BLaER1 (cell line): ENCODE results near the gene ADAT2.
A peak's percentile ranks its signal among the peaks of the same experiment; 100 is the strongest.

Experiments used
- H3K27ac ChIP-seq: shearing (Covaris generic); formaldehyde crosslinking; 2 replicates; pipeline ENCODE4 v1.8.1; 2022
- H3K27me3 ChIP-seq: shearing (Covaris generic); formaldehyde crosslinking; 2 replicates; pipeline ENCODE4 v1.8.1; 2022
- H3K36me3 ChIP-seq: shearing (Covaris generic); formaldehyde crosslinking; 2 replicates; pipeline ENCODE4 v1.8.1; 2022
- H3K4me1 ChIP-seq: shearing (Covaris generic); formaldehyde crosslinking; 2 replicates; pipeline ENCODE4 v1.8.1; 2022
- H3K4me2 ChIP-seq: shearing (Covaris generic); formaldehyde crosslinking; 2 replicates; pipeline ENCODE4 v1.8.1; 2022
- H3K4me3 ChIP-seq: shearing (Covaris generic); formaldehyde crosslinking; 2 replicates; pipeline ENCODE4 v1.8.1; 2022
- H3K9ac ChIP-seq: shearing (Covaris generic); formaldehyde crosslinking; 2 replicates; pipeline ENCODE4 v1.8.1; 2022
- H3K9me3 ChIP-seq: shearing (Covaris generic); formaldehyde crosslinking; 2 replicates; pipeline ENCODE4 v1.8.1; 2022
- H4K20me1 ChIP-seq: shearing (Covaris generic); formaldehyde crosslinking; 2 replicates; pipeline ENCODE4 v1.8.1; 2022
- Cebpa-rat ChIP-seq: shearing (Covaris generic); IDR thresholded peaks from 2 replicates; pipeline ENCODE4 v1.8.1; 2022

The ADAT2 gene

GRCh38 chr6:143408787-143409162, 41.7 kb downstream of the ADAT2 start:
- H3K9me3 ChIP-seq = no peaks in the 10 kb centered on the region

DNA sequence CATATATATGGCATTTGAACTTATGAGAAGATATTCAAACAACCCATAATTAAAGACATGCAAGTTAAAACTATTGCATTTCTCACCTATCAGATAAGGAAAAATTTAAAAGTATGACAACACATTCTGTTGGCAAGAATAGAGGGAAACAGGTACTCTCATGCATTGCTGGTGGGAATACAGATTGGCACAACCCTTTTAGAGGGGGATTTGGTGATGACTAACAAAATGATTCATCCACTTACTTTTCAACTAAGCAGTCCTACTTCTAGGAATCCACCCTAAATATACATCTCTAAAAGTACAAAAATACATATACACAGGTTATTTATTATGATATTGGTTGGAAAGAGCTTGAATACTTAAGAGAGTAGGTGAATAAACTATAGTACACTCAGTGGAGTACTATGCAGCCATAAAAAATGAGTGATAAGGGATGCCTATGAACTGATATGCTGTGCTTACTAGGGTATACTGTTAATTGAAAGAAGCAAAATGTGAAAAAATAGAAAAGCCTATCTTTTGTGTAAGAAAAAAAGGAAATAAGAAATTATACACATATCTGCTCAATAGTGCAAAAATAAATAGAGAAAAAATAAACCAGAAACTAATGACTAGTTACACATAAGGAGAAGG, 42.2 kb downstream of the ADAT2 start:
- Histone ChIP-seq H3K4me1 (no peaks in the 10 kb centered on the region), H4K20me1 (no peaks in the 10 kb centered on the region), H3K9me3 (no peaks in the 10 kb centered on the region), H3K9ac (no peak overlapping the region), H3K36me3 (no peaks in the 10 kb centered on the region), H3K4me2 (no peak overlapping the region), H3K27me3 (no peaks in the 10 kb centered on the region), H3K4me3 (no peak overlapping the region), H3K27ac (no peak overlapping the region)
- TF ChIP-seq Cebpa-rat = no peak

More at GRCh38 chr6:143408787-143409162, 41.7 kb downstream of the ADAT2 start:
- no peak overlapping the region for H3K4me3 ChIP-seq
- no peak overlapping the region for H3K4me2 ChIP-seq
- H3K36me3 ChIP-seq = no peaks in the 10 kb centered on the region
- H3K4me1 ChIP-seq = no peaks in the 10 kb centered on the region
- no peak overlapping the region for H3K9ac ChIP-seq
- no peak for TF ChIP-seq Cebpa-rat
- no peak overlapping the region for H3K27ac ChIP-seq
- H3K27me3 ChIP-seq = no peaks in the 10 kb centered on the region
- no peaks in the 10 kb centered on the region for H4K20me1 ChIP-seq

- Histone ChIP-seq H3K27ac (no peak overlapping the region), H4K20me1 (no peaks in the 10 kb centered on the region), H3K4me1 (peaks cover 3% of the 10 kb centered on the region), H3K4me2 (no peak overlapping the region), H3K9ac (no peak overlapping the region), H3K9me3 (no peaks in the 10 kb centered on the region), H3K36me3 (no peaks in the 10 kb centered on the region), H3K27me3 (no peaks in the 10 kb centered on the region), H3K4me3 (no peak overlapping the region)
- TF ChIP-seq Cebpa-rat = no peak
Observed at GRCh38 chr6:143406673-143407072, 43.8 kb downstream of the ADAT2 start.

GRCh38 chr6:143405373-143406154, 44.9 kb downstream of the ADAT2 start:
- Histone ChIP-seq H3K27me3 (no peaks in the 10 kb centered on the region), H3K9ac (no peak overlapping the region), H4K20me1 (no peaks in the 10 kb centered on the region), H3K36me3 (no peaks in the 10 kb centered on the region), H3K4me1 (peaks cover 14% of the 10 kb centered on the region), H3K9me3 (no peaks in the 10 kb centered on the region), H3K27ac (no peak overlapping the region), H3K4me2 (no peak overlapping the region), H3K4me3 (no peak overlapping the region)
- no peak for TF ChIP-seq Cebpa-rat

GRCh38 chr6:143402721-143403336, 47.7 kb downstream of the ADAT2 start:
- H3K27ac ChIP-seq = no peak overlapping the region
- no peak overlapping the region for H3K4me3 ChIP-seq
- no peaks in the 10 kb centered on the region for H3K27me3 ChIP-seq
- TF ChIP-seq Cebpa-rat = no peak
- no peaks in the 10 kb centered on the region for H3K9me3 ChIP-seq
- no peak overlapping the region for H3K9ac ChIP-seq
- H3K36me3 ChIP-seq = no peaks in the 10 kb centered on the region
- H3K4me1 ChIP-seq = peaks cover 17% of the 10 kb centered on the region
- no peak overlapping the region for H3K4me2 ChIP-seq
- no peaks in the 10 kb centered on the region for H4K20me1 ChIP-seq

- H3K27ac ChIP-seq = no peak overlapping the region
- peaks cover 17% of the 10 kb centered on the region for H3K4me1 ChIP-seq
- H3K4me2 ChIP-seq = peak overlapping the region; percentile 52; the same call in 1 of the 2 replicates
Observed at GRCh38 chr6:143401636-143402370, 48.7 kb downstream of the ADAT2 start.

GRCh38 chr6:143401068-143401446, 49.4 kb downstream of the ADAT2 start:
- Histone ChIP-seq H3K4me2 (peak overlapping the region; percentile 52), H3K4me3 (no peak overlapping the region), H3K9ac (no peak overlapping the region), H3K9me3 (no peaks in the 10 kb centered on the region), H3K27me3 (no peaks in the 10 kb centered on the region), H3K4me1 (peaks cover 17% of the 10 kb centered on the region), H3K27ac (no peak overlapping the region), H4K20me1 (no peaks in the 10 kb centered on the region), H3K36me3 (no peaks in the 10 kb centered on the region)
- no peak for TF ChIP-seq Cebpa-rat

More at GRCh38 chr6:143401636-143402370, 48.7 kb downstream of the ADAT2 start:
- Histone ChIP-seq H3K9me3 (no peaks in the 10 kb centered on the region), H3K27me3 (no peaks in the 10 kb centered on the region), H4K20me1 (no peaks in the 10 kb centered on the region), H3K36me3 (no peaks in the 10 kb centered on the region), H3K4me3 (no peak overlapping the region), H3K9ac (no peak overlapping the region)
- no peak for TF ChIP-seq Cebpa-rat

DNA sequence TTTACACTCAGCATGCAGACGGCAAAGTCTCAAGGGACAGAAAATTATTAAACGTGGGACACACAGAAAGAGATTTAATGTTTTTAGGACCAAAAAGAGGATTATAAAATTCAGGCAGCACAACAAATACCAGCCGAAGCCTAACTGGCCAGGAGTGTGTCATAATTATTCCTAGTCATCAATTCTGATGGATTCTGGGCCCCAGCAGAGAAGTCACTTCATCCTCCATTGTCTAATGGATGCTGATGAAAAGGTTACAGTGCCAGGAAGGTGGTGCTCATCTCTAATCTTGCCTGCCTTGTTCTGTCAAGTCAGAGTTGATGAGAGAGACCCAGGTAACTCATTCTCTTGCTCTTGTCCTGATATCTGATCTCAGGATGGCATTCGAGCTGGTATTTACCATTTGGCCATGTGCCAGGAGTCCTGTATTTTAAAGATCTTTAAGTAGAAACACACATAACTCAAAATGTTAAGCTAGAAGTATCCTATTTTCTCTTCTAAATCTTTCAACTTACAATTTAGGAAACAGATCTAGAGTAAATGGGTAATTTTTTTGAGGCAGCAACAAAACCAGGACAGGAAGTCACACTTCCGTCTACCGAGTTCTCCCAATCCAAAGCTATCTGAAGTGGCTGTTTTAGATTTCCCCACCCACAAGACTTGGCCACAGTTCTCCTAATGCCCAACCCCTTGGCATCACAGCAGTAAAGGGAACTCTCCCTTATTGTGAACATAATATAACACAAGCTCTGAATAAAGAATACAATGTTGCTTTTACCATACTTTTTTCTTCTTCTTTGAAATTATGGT, 50.0 kb downstream of the ADAT2 start:
- Histone ChIP-seq H4K20me1 (no peaks in the 10 kb centered on the region), H3K4me3 (no peak overlapping the region), H3K4me2 (peak overlapping the region; percentile 52), H3K36me3 (no peaks in the 10 kb centered on the region), H3K27me3 (no peaks in the 10 kb centered on the region), H3K27ac (no peak overlapping the region), H3K9ac (no peak overlapping the region), H3K9me3 (no peaks in the 10 kb centered on the region), H3K4me1 (peaks cover 17% of the 10 kb centered on the region)
- TF ChIP-seq Cebpa-rat = no peak

- Histone ChIP-seq H3K27ac (no peak overlapping the region), H4K20me1 (no peaks in the 10 kb centered on the region), H3K4me3 (no peak overlapping the region), H3K9ac (no peak overlapping the region), H3K4me1 (peaks cover 17% of the 10 kb centered on the region), H3K27me3 (no peaks in the 10 kb centered on the region), H3K9me3 (no peaks in the 10 kb centered on the region), H3K36me3 (no peaks in the 10 kb centered on the region), H3K4me2 (no peak overlapping the region)
- TF ChIP-seq Cebpa-rat = no peak
Observed at GRCh38 chr6:143399775-143400174, 50.7 kb downstream of the ADAT2 start.
